ENCODE data around the gene ANTXRL. TPM values are rescaled to one million over a fixed set of nuclear protein-coding genes. Genes with fewer than 3 reads are reported as not detected.

Gene ANTXRL
- total and polyA plus RNA-seq, 10 of the 15 experiments (the other 5 are each of a cell fraction or from before 2014, with no cell fraction given), result not detected

GRCh38 chr10:46268076-46268881 is 18.5 kb upstream of the ANTXRL start:
- POLR2A ChIA-PET, result no interaction called here
- 32% methylated on average over 10 of the region's 10 CpGs for WGBS (ENCODE audit: insufficient coverage, insufficient replicate concordance, low lambda C conversion rate, missing lambda C conversion rate)
- Histone ChIP-seq H3K4me2 (ENCODE audit: control insufficient read depth, insufficient read depth) (peak overlapping the region; percentile 80), H3K36me3 (ENCODE audit: control insufficient read depth in 2 of 2, insufficient read depth in 2 of 2, low read length in 1 of 2) (no peaks in the 10 kb centered on the region), H3K9ac (ENCODE audit: control insufficient read depth, insufficient read depth, low read length) (peak overlapping the region; percentile 64), H3K27ac (ENCODE audit: control insufficient read depth, insufficient read depth) (peak overlapping the region; percentile 73), H3K4me3 (peak overlapping the region; percentile 55), H2AFZ (ENCODE audit: control insufficient read depth, low read depth, low read length) (0 out of 2 replicates have a peak overlapping the region, but pooled peaks have one; percentile 10), H4K20me1 (ENCODE audit: control insufficient read depth, insufficient read depth) (no peaks in the 10 kb centered on the region), H3K4me1 (ENCODE audit: control insufficient read depth, insufficient read depth, low read length) (peaks cover 35% of the 10 kb centered on the region), H3K27me3 (replicated peaks in 1 of 2; ENCODE audit: control insufficient read depth in 2 of 2, insufficient read depth in 2 of 2, low read length in 1 of 2) (no peaks in the 10 kb centered on the region), H3K9me3 (replicated peaks; ENCODE audit: control insufficient read depth, insufficient read depth, low read length) (no peaks in the 10 kb centered on the region), H3K79me2 (ENCODE audit: control insufficient read depth, insufficient read depth, low read length) (peaks cover 5% of the 10 kb centered on the region)
- DNase-seq (ENCODE audit: low read depth, low spot score) (peak; percentile 25), ATAC-seq (peak; percentile 84), FAIRE-seq (no peak)
- SMC1A ChIA-PET (ENCODE audit: uncharacterized antibody, unreplicated experiment), result interaction anchor here (1.4 kb wide), 1 partner anchor 31 kb away, joined by 3 read pairs; no protein-coding TSS in a partner anchor
- CTCF ChIA-PET, result no interaction called here
- intact Hi-C loops (cut with micrococcal nuclease; ENCODE audit: unreplicated experiment), result no loop called here
- BruUV-seq (replicated peaks), result no TSS peak
- in situ Hi-C loops (cut with MboI), result no loop called here
- RAD21 ChIA-PET (ENCODE audit: unreplicated experiment), result no interaction called here
- TF ChIP-seq PAX5 (IDR thresholded peaks at IDR 0.05; ENCODE audit: borderline replicate concordance, low read depth, low read length), result peak; percentile 44; the same call in 1 of the 2 replicates
- TF ChIP-seq CREM (IDR thresholded peaks at IDR 0.05; ENCODE audit: low read depth), result peak; percentile 61; the same call in 1 of the 2 replicates
- TF ChIP-seq, protein P1, sequence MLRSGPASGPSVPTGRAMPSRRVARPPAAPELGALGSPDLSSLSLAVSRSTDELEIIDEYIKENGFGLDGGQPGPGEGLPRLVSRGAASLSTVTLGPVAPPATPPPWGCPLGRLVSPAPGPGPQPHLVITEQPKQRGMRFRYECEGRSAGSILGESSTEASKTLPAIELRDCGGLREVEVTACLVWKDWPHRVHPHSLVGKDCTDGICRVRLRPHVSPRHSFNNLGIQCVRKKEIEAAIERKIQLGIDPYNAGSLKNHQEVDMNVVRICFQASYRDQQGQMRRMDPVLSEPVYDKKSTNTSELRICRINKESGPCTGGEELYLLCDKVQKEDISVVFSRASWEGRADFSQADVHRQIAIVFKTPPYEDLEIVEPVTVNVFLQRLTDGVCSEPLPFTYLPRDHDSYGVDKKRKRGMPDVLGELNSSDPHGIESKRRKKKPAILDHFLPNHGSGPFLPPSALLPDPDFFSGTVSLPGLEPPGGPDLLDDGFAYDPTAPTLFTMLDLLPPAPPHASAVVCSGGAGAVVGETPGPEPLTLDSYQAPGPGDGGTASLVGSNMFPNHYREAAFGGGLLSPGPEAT (IDR thresholded peaks at IDR 0.05; ENCODE audit: low read depth), result peak; percentile 60; the same call in 1 of the 2 replicates
- TF ChIP-seq MLLT1 (IDR thresholded peaks at IDR 0.05), result peak; percentile 74
- 0 out of 3 replicates have a peak, but pooled peaks of 1 of the 2 experiments have one; percentile 22 for TF ChIP-seq EGR1 (IDR thresholded peaks at IDR 0.05; ENCODE audit: borderline replicate concordance in 1 of 2, low read depth in 2 of 2, low read length in 2 of 2)
- TF ChIP-seq BACH1 (IDR thresholded peaks at IDR 0.05; ENCODE audit: borderline replicate concordance), result peak; percentile 52; the same call in 1 of the 2 replicates
- TF ChIP-seq IKZF2 (IDR thresholded peaks at IDR 0.05), result peak; percentile 32 to 40; a peak in 2 of 4 replicates
- TF ChIP-seq NFIC (IDR thresholded peaks at IDR 0.05; ENCODE audit: low read depth, low read length), result peak; percentile 53
- TF ChIP-seq ATF7 (IDR thresholded peaks at IDR 0.05; ENCODE audit: low read depth), result peak; percentile 84
- no peak for TF ChIP-seq RCOR1 (conservative IDR thresholded peaks at IDR 0.05; ENCODE audit: low read depth, low read length)
- TF ChIP-seq BHLHE40 (IDR thresholded peaks at IDR 0.05; ENCODE audit: borderline replicate concordance in 1 of 2, low read depth in 2 of 2, low read length in 1 of 2), result peak; percentile 20 to 48; a peak in 2 of 4 replicates
- TF ChIP-seq RUNX3 (IDR thresholded peaks at IDR 0.05; ENCODE audit: low read length), result peak; percentile 93; the same call in 1 of the 2 replicates
- TF ChIP-seq POLR2A (IDR thresholded peaks at IDR 0.05; ENCODE audit: low read depth, low read length), result peak; percentile 54; the same call in 1 of the 2 replicates
- peak; percentile 67 for TF ChIP-seq MTA2 (IDR thresholded peaks at IDR 0.05; ENCODE audit: low read depth)
- no peak for TF ChIP-seq NKRF (conservative IDR thresholded peaks at IDR 0.05)
- TF ChIP-seq NBN (IDR thresholded peaks at IDR 0.05), result peak; percentile 91
- TF ChIP-seq STAT1 (conservative IDR thresholded peaks at IDR 0.05), result no peak
- 0 out of 2 replicates have a peak, but pooled peaks have one; percentile 33 for TF ChIP-seq ATF2 (IDR thresholded peaks at IDR 0.05; ENCODE audit: low read length)
